ENCODE results near the gene RBSN. TPM values are rescaled to one million over a fixed set of nuclear protein-coding genes. Genes with fewer than 3 reads are reported as not detected.

The RBSN gene
- total and polyA plus RNA-seq, 2 experiments from 2014 or later, result 19.1 to 21.2 TPM

GRCh38 chr3:15065550-15066007 lies 33.4 kb downstream of the RBSN start:
- Histone ChIP-seq H3K79me2 (peaks cover 25% of the 10 kb centered on the region), H2AFZ (peak overlapping the region; percentile 83), H3K9me3 (ENCODE audit: low read depth) (no peaks in the 10 kb centered on the region), H3K27ac (no peak overlapping the region), H4K20me1 (ENCODE audit: insufficient read depth, poor library complexity, severe bottlenecking) (no peaks in the 10 kb centered on the region), H3K4me3 (no peak overlapping the region), H3K9me2 (replicated peaks; ENCODE audit: insufficient read depth) (no peaks in the 10 kb centered on the region), H3K4me2 (peak overlapping the region; percentile 100), H3K27me3 (no peaks in the 10 kb centered on the region), H3K4me1 (ENCODE audit: insufficient read depth) (peaks cover 12% of the 10 kb centered on the region), H3K36me3 (replicated peaks; ENCODE audit: insufficient read depth, low read depth) (no peaks in the 10 kb centered on the region)
- TF ChIP-seq CTCF (IDR thresholded peaks at IDR 0.05; ENCODE audit: poor library complexity), result no peak
- TF ChIP-seq EZH2 (IDR thresholded peaks at IDR 0.05; ENCODE audit: borderline replicate concordance), result no peak
- no peak for TF ChIP-seq EZH2phosphoT487 (IDR thresholded peaks at IDR 0.05; ENCODE audit: low read depth, severe bottlenecking, unreplicated experiment)
- DNase-seq (ENCODE audit: low spot score), result no peak
- WGBS (ENCODE audit: low lambda C conversion rate, missing lambda C conversion rate), result 73% methylated on average over 14 of the region's 16 CpGs

- Histone ChIP-seq H4K20me1 (ENCODE audit: insufficient read depth, poor library complexity, severe bottlenecking) (no peaks in the 10 kb centered on the region), H3K4me3 (peak within 1 kb of the TSS; percentile 82), H3K4me2 (peak within 1 kb of the TSS; percentile 100), H2AFZ (peak within 1 kb of the TSS; percentile 87), H3K9me2 (replicated peaks; ENCODE audit: insufficient read depth) (no peaks in the 10 kb centered on the region), H3K27ac (peak within 1 kb of the TSS; percentile 88), H3K27me3 (no peaks in the 10 kb centered on the region), H3K9me3 (ENCODE audit: low read depth) (no peaks in the 10 kb centered on the region), H3K36me3 (replicated peaks; ENCODE audit: insufficient read depth, low read depth) (no peaks in the 10 kb centered on the region), H3K79me2 (peaks cover 30% of the 10 kb centered on the region), H3K4me1 (ENCODE audit: insufficient read depth) (peaks cover 12% of the 10 kb centered on the region)
- DNase-seq (ENCODE audit: low spot score), result peak; percentile 96
- TF ChIP-seq EZH2phosphoT487 (IDR thresholded peaks at IDR 0.05; ENCODE audit: low read depth, severe bottlenecking, unreplicated experiment), result no peak
- no peak for TF ChIP-seq CTCF (IDR thresholded peaks at IDR 0.05; ENCODE audit: poor library complexity)
- no peak for TF ChIP-seq EZH2 (IDR thresholded peaks at IDR 0.05; ENCODE audit: borderline replicate concordance)
- WGBS (ENCODE audit: low lambda C conversion rate, missing lambda C conversion rate), result under 1% methylated on average over 69 of the region's 69 CpGs
These were observed 34.0 kb downstream of the RBSN start, which contains the start of gene MRPS25 for GRCh38 chr3:15064835-15065549. TSS of gene MRPS25 (minus strand) at chr3:15065315. CDS start at chr3:15065194, 121 bp downstream.

- TF ChIP-seq EZH2 (IDR thresholded peaks at IDR 0.05; ENCODE audit: borderline replicate concordance) (no peak), CTCF (IDR thresholded peaks at IDR 0.05; ENCODE audit: poor library complexity) (no peak), EZH2phosphoT487 (IDR thresholded peaks at IDR 0.05; ENCODE audit: low read depth, severe bottlenecking, unreplicated experiment) (no peak)
These were observed 34.6 kb downstream of the RBSN start for GRCh38 chr3:15064299-15064834.

More at GRCh38 chr3:15064299-15064834, 34.6 kb downstream of the RBSN start:
- peak overlapping the region; percentile 100 for H3K4me2 ChIP-seq
- no peaks in the 10 kb centered on the region for H3K27me3 ChIP-seq
- no peaks in the 10 kb centered on the region for H4K20me1 ChIP-seq (ENCODE audit: insufficient read depth, poor library complexity, severe bottlenecking)
- peak overlapping the region; percentile 82 for H3K4me3 ChIP-seq
- H3K27ac ChIP-seq, result peak overlapping the region; percentile 88
- H3K4me1 ChIP-seq (ENCODE audit: insufficient read depth), result peaks cover 12% of the 10 kb centered on the region
- peak; percentile 28 for DNase-seq (ENCODE audit: low spot score)
- peak overlapping the region; percentile 87 for H2AFZ ChIP-seq
- H3K36me3 ChIP-seq (replicated peaks; ENCODE audit: insufficient read depth, low read depth), result no peaks in the 10 kb centered on the region
- no peaks in the 10 kb centered on the region for H3K9me2 ChIP-seq (replicated peaks; ENCODE audit: insufficient read depth)
- WGBS (ENCODE audit: low lambda C conversion rate, missing lambda C conversion rate), result 4% methylated on average over 25 of the region's 25 CpGs
- peaks cover 36% of the 10 kb centered on the region for H3K79me2 ChIP-seq
- no peaks in the 10 kb centered on the region for H3K9me3 ChIP-seq (ENCODE audit: low read depth)

Measured in hepatocyte (in vitro differentiated cells).